GM12878 (cell line): ENCODE results near the gene TOP1. TPM values are rescaled to one million over a fixed set of nuclear protein-coding genes. Genes with fewer than 3 reads are reported as not detected.

Experiments
- ATAC-seq: fragments of 200-7000 bp; cut with Tn5 transposase; 3 replicates; pipeline ENCODE4 v1.9.1; 2020; ENCODE audit warnings: mild to moderate bottlenecking, moderate library complexity
- BruUV-seq: library from RNA; stranded (reverse); fragments of 400-500 nt; replicated peaks from 2 replicates; lab custom pipeline; 2021; lab: Mats Ljungman, UMichigan
- CTCF ChIA-PET: fragments of 300-600 bp; sonication (Branson Sonifier 250); formaldehyde crosslinking; extraction: SDS; loops from one replicate; lab custom pipeline; 2021; ENCODE audit warnings: inconsistent platforms; lab: Yijun Ruan, JAX
- POLR2A ChIA-PET: fragments of 350-600 bp; formaldehyde crosslinking; extraction: SDS; loops from one replicate; lab custom pipeline; 2021; ENCODE audit warnings: inconsistent platforms; lab: Charles Lee
- RAD21 ChIA-PET: fragments of 300-600 bp; sonication (Branson Sonifier 250); formaldehyde crosslinking; loops from one replicate; lab custom pipeline; 2023; ENCODE audit warnings: antibody characterized with exemption; ENCODE audit not compliant: unreplicated experiment; lab: Charles Lee
- SMC1A ChIA-PET: fragments of 300-600 bp; sonication (Branson Sonifier 250); formaldehyde crosslinking; loops from one replicate; lab custom pipeline; 2023; ENCODE audit not compliant: unreplicated experiment, uncharacterized antibody; lab: Charles Lee
- DNase-seq: peaks from one replicate; pipeline ENCODE4 v3.0.0-alpha.2; 2011; ENCODE audit warnings: low read depth, low spot score
- FAIRE-seq: peaks from 3 replicates; lab custom pipeline; 2011; peaks lifted over from hg19 to GRCh38; lab: Jason Lieb, UNC
- H2AFZ ChIP-seq: 2 replicates; pipeline ENCODE4 v1.6.0; 2011; ENCODE audit warnings: low read depth, low read length, control low read depth; ENCODE audit not compliant: control insufficient read depth
- H3K27ac ChIP-seq: 2 replicates; pipeline ENCODE4 v1.5.1; 2011; ENCODE audit warnings: control low read depth; ENCODE audit not compliant: control insufficient read depth, insufficient read depth
- H3K27me3 ChIP-seq, 2 experiments: replicated peaks in 1 of 2; 2 replicates each; pipeline versions ENCODE4 v1.6.0 to v1.6.1; 2011; ENCODE audit warnings: low read length in 1 of 2; ENCODE audit not compliant: control insufficient read depth in 2 of 2, insufficient read depth in 2 of 2
- H3K36me3 ChIP-seq, 2 experiments: 2 replicates each; pipeline ENCODE4 v1.5.1; 2011; ENCODE audit warnings: low read length in 1 of 2; ENCODE audit not compliant: control insufficient read depth in 2 of 2, insufficient read depth in 2 of 2
- H3K4me1 ChIP-seq: 2 replicates; pipeline ENCODE4 v1.6.1; 2011; ENCODE audit warnings: mild to moderate bottlenecking, low read length, moderate library complexity, mixed read lengths; ENCODE audit not compliant: control insufficient read depth, insufficient read depth
- H3K4me2 ChIP-seq: 2 replicates; pipeline ENCODE4 v1.6.0; 2011; ENCODE audit warnings: control low read depth; ENCODE audit not compliant: control insufficient read depth, insufficient read depth
- H3K4me3 ChIP-seq: fragments of 200-600 bp; sonication (generic); 2 replicates; pipeline ENCODE4 v1.5.1; 2016
- H3K79me2 ChIP-seq: 2 replicates; pipeline ENCODE4 v1.6.0; 2011; ENCODE audit warnings: low read length; ENCODE audit not compliant: control insufficient read depth, insufficient read depth
- H3K9ac ChIP-seq: 2 replicates; pipeline ENCODE4 v1.8.0; 2011; ENCODE audit warnings: low read length, control low read depth, mixed read lengths; ENCODE audit not compliant: control insufficient read depth, insufficient read depth
- H3K9me3 ChIP-seq: replicated peaks from 3 replicates; pipeline ENCODE4 v1.5.1; 2011; ENCODE audit warnings: mild to moderate bottlenecking, low read length; ENCODE audit not compliant: control insufficient read depth, insufficient read depth
- H4K20me1 ChIP-seq: 2 replicates; pipeline ENCODE4 v1.6.0; 2011; ENCODE audit not compliant: control insufficient read depth, insufficient read depth
- KDM1A ChIP-seq: fragments of 200-600 bp; sonication (generic); IDR thresholded peaks from 2 replicates; pipeline ENCODE4 v1.6.1; 2016; ENCODE audit warnings: borderline replicate concordance
- MLLT1 ChIP-seq: fragments of 450-650 bp; IDR thresholded peaks from 2 replicates; pipeline ENCODE4 v1.6.1; 2016; ENCODE audit warnings: mild to moderate bottlenecking
- NBN ChIP-seq: fragments of 450-650 bp; IDR thresholded peaks from 2 replicates; pipeline ENCODE4 v1.6.1; 2016
- POLR2AphosphoS5 ChIP-seq: IDR thresholded peaks from 2 replicates; pipeline ENCODE4 v1.6.1; 2011; ENCODE audit warnings: mild to moderate bottlenecking, low read length, inconsistent platforms
- ZBTB4 ChIP-seq: fragments of 450-650 bp; formaldehyde crosslinking; IDR thresholded peaks from 2 replicates; pipeline ENCODE4 v1.4.0; 2022; ENCODE audit warnings: mild to moderate bottlenecking, moderate library complexity
- WGBS: methylation state at CpG from one replicate; pipeline ENCODE4 v1.1.6; 2016; ENCODE audit warnings: low lambda C conversion rate; ENCODE audit not compliant: insufficient replicate concordance, insufficient coverage; ENCODE audit errors: missing lambda C conversion rate; 5-methylcytosine and 5-hydroxymethylcytosine counted together
- in situ Hi-C: fragments of 300-500 bp; cut with MboI; formaldehyde crosslinking; loops from 9 replicates; pipeline ENCODE4 v1.14.3; 2018; ENCODE audit warnings: mixed read lengths
- intact Hi-C: fragments of 100-400 bp; cut with micrococcal nuclease; formaldehyde crosslinking; loops from one replicate; pipeline ENCODE4 v1.14.2; 2022; ENCODE audit not compliant: unreplicated experiment
- polyA plus RNA-seq, 11 experiments: library from polyadenylated mRNA; depleted of rRNA in 4 of 11; unstranded in 6 of 11; stranded (reverse) in 5 of 11; fragments of >200 nt; fragmentation: Nextera tagmentation in 4 of 11; fragmentation: Illumina TruSeq in 1 of 11; extraction: Ambion mirVana in 4 of 11; extraction: Trizol in 1 of 11; gene quantifications; 1 replicate in 1 of 11; 2 replicates in 10 of 11; pipeline versions ENCODE4 v1.2.1 to v1.2.3, GENCODE V29; 2011 to 2016; ENCODE audit warnings: inconsistent platforms in 2 of 11, missing spikeins in 2 of 11, low read depth in 1 of 11
- total RNA-seq, 4 experiments: library from RNA; depleted of rRNA in 3 of 4; stranded (reverse); fragments of >200 nt in 3 of 4; fragmentation: Illumina TruSeq in 1 of 4; extraction: Trizol in 1 of 4; gene quantifications; 2 replicates each; pipeline versions ENCODE4 v1.2.1 to v1.2.3, GENCODE V29; 2013 to 2021

Gene TOP1
- total and polyA plus RNA-seq, 10 of the 15 experiments (the other 5 are each of a cell fraction or from before 2014, with no cell fraction given) = 21.5 to 128 (median 47.3) TPM

- Histone ChIP-seq H3K79me2 (no peaks in the 10 kb centered on the region), H3K4me1 (no peaks in the 10 kb centered on the region), H3K4me2 (no peak overlapping the region), H3K27ac (no peak overlapping the region), H3K36me3 (peaks cover 20 to 30% of the 10 kb centered on the region in 2 experiments), H2AFZ (no peak overlapping the region), H3K4me3 (no peak overlapping the region), H3K9ac (no peak overlapping the region), H3K27me3 (no peaks in the 10 kb centered on the region), H4K20me1 (no peaks in the 10 kb centered on the region), H3K9me3 (no peaks in the 10 kb centered on the region)
- no TSS peak for BruUV-seq
- SMC1A ChIA-PET = interaction anchor here (1.0 kb wide), 1 partner anchor 27 kb away, joined by 3 read pairs; no protein-coding TSS in a partner anchor
- RAD21 ChIA-PET = no interaction called here
- intact Hi-C loops = no loop called here
- WGBS = 100% methylated on average over 6 of the region's 6 CpGs
- TF ChIP-seq POLR2AphosphoS5 = peak; percentile 50
- no peak for TF ChIP-seq MLLT1
- no peak for TF ChIP-seq ZBTB4 (CRISPR knock-in tag)
- TF ChIP-seq NBN = no peak
- TF ChIP-seq KDM1A = no peak
- CTCF ChIA-PET = interaction anchor here (0.5 to 1.5 kb wide), 2 partner anchors 9 to 329 kb away, joined by 5 read pairs; no protein-coding TSS in a partner anchor
- FAIRE-seq (no peak), DNase-seq (no peak), ATAC-seq (no peak; the same call in 1 of the 3 replicates)
- in situ Hi-C loops = no loop called here
- POLR2A ChIA-PET = interaction anchor here (1.1 kb wide), 1 partner anchor 9 kb away, joined by 3 read pairs; no protein-coding TSS in a partner anchor
These were observed 97.2 kb downstream of the TOP1 start for GRCh38 chr20:41125530-41126457.
